HepG2 (cell line): ENCODE measurements around the gene STX10. TPM values are rescaled to one million over a fixed set of nuclear protein-coding genes. Genes with fewer than 3 reads are reported as not detected.

Experiments used
- GTF2F1 ChIP-seq: fragments of 150-350 bp; IDR thresholded peaks from 2 replicates; pipeline ENCODE4 v1.6.1; 2014; ENCODE audit warnings: low read length
- ISL2 ChIP-seq: sonication (generic); formaldehyde crosslinking; IDR thresholded peaks from 2 replicates; pipeline ENCODE4 v1.5.0; 2020; ENCODE audit warnings: missing genetic modification reagents
- NCOA5 ChIP-seq: sonication (generic); formaldehyde crosslinking; IDR thresholded peaks from 2 replicates; pipeline ENCODE4 v1.4.0; 2020; ENCODE audit warnings: missing genetic modification reagents
- NFIB ChIP-seq: sonication (generic); formaldehyde crosslinking; IDR thresholded peaks from 2 replicates; pipeline ENCODE4 v1.9.0; 2021; ENCODE audit warnings: missing genetic modification reagents, mild to moderate bottlenecking, borderline replicate concordance
- SMAD9 ChIP-seq: sonication (generic); formaldehyde crosslinking; IDR thresholded peaks from 2 replicates; pipeline ENCODE4 v1.5.1; 2020; ENCODE audit warnings: mild to moderate bottlenecking, missing genetic modification reagents
- THYN1 ChIP-seq: sonication (generic); formaldehyde crosslinking; IDR thresholded peaks from 2 replicates; pipeline ENCODE4 v1.8.1; 2023; ENCODE audit warnings: low read depth, mild to moderate bottlenecking, moderate library complexity, missing genetic modification reagents, borderline replicate concordance
- ZBTB1 ChIP-seq: sonication (generic); formaldehyde crosslinking; IDR thresholded peaks from 2 replicates; pipeline ENCODE4 v1.4.0; 2020; ENCODE audit warnings: missing genetic modification reagents, borderline replicate concordance
- ZFP62 ChIP-seq: sonication (generic); formaldehyde crosslinking; IDR thresholded peaks from 2 replicates; pipeline ENCODE4 v1.4.0; 2020; ENCODE audit warnings: missing genetic modification reagents
- ZMAT3 ChIP-seq: sonication (generic); formaldehyde crosslinking; conservative IDR thresholded peaks from 2 replicates; pipeline ENCODE4 v1.7.0; 2021; ENCODE audit warnings: missing genetic modification reagents
- ZNF562 ChIP-seq: sonication (generic); formaldehyde crosslinking; IDR thresholded peaks from 2 replicates; pipeline ENCODE4 v1.8.0; 2022; ENCODE audit warnings: missing genetic modification reagents, borderline replicate concordance
- ZNF879 ChIP-seq: sonication (generic); formaldehyde crosslinking; IDR thresholded peaks from 2 replicates; pipeline ENCODE4 v1.8.1; 2023; ENCODE audit warnings: missing genetic modification reagents
- ZSCAN30 ChIP-seq: sonication (generic); formaldehyde crosslinking; IDR thresholded peaks from 2 replicates; pipeline ENCODE4 v1.5.0; 2020; ENCODE audit warnings: mild to moderate bottlenecking, missing genetic modification reagents
- polyA plus RNA-seq, 8 experiments: library from polyadenylated mRNA; depleted of rRNA in 3 of 8; stranded (reverse) in 7 of 8; unstranded in 1 of 8; fragments of >200 nt; fragmentation: Illumina TruSeq in 4 of 8; extraction: Trizol in 4 of 8; gene quantifications; 2 replicates each; pipeline versions ENCODE4 v1.2.1 to v1.2.3, GENCODE V29; 2011 to 2016; ENCODE audit warnings: low read depth in 4 of 8, missing spikeins in 1 of 8, mixed read lengths in 1 of 8; ENCODE audit not compliant: insufficient read depth in 1 of 8
- total RNA-seq, 5 experiments: library from RNA; depleted of rRNA; stranded (reverse); fragments of >200 nt; fragmentation: Illumina TruSeq; extraction: Trizol; gene quantifications; 2 replicates each; pipeline ENCODE4 v1.2.3, GENCODE V29; 2016; ENCODE audit warnings: low read depth in 1 of 5
- TF ChIP-seq, protein P1 (sequence below): sonication (generic); formaldehyde crosslinking; IDR thresholded peaks from 2 replicates; pipeline ENCODE4 v1.5.1; 2020; ENCODE audit warnings: missing genetic modification reagents, mild to moderate bottlenecking, borderline replicate concordance
- TF ChIP-seq, protein P2 (sequence below): sonication (generic); formaldehyde crosslinking; IDR thresholded peaks from 2 replicates; pipeline ENCODE4 v1.4.0; 2020; ENCODE audit warnings: mild to moderate bottlenecking, missing genetic modification reagents, borderline replicate concordance
- TF ChIP-seq, protein P3 (sequence below): sonication (generic); formaldehyde crosslinking; conservative IDR thresholded peaks from 2 replicates; pipeline ENCODE4 v1.4.0; 2020; ENCODE audit warnings: missing genetic modification reagents
- TF ChIP-seq, protein P4 (sequence below): sonication (generic); formaldehyde crosslinking; IDR thresholded peaks from 2 replicates; pipeline ENCODE4 v1.4.0; 2020; ENCODE audit warnings: missing genetic modification reagents, borderline replicate concordance
- TF ChIP-seq, protein P5 (sequence below): sonication (generic); formaldehyde crosslinking; IDR thresholded peaks from 2 replicates; pipeline ENCODE4 v1.8.1; 2022; ENCODE audit warnings: low read depth, mild to moderate bottlenecking, missing genetic modification reagents

The STX10 gene
- total and polyA plus RNA-seq, 2 of the 13 experiments (the other 11 are each of a cell fraction or from before 2014, with no cell fraction given): 47.9 to 66.4 TPM

DNA sequence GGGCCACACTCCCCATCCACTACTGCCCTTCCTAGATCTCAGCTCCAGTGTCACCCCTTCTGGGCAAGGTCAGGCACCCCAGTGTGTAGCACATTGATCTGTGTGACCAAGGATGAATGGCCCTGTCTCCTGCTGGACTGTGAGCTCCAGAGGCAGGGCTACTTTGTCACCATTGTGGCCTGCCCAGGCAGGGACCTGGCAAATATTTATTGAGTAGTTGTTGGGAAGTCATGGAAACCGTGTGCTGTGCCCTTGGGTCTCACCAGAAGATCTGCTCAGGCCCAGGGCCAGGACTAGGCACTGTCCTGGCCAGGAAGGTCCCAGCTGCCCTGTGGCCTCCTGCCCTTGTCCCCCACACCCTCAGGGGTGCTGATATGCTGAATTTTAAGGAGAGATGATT is 21.6 kb downstream of the STX10 start (continued):
- TF ChIP-seq, protein P1, sequence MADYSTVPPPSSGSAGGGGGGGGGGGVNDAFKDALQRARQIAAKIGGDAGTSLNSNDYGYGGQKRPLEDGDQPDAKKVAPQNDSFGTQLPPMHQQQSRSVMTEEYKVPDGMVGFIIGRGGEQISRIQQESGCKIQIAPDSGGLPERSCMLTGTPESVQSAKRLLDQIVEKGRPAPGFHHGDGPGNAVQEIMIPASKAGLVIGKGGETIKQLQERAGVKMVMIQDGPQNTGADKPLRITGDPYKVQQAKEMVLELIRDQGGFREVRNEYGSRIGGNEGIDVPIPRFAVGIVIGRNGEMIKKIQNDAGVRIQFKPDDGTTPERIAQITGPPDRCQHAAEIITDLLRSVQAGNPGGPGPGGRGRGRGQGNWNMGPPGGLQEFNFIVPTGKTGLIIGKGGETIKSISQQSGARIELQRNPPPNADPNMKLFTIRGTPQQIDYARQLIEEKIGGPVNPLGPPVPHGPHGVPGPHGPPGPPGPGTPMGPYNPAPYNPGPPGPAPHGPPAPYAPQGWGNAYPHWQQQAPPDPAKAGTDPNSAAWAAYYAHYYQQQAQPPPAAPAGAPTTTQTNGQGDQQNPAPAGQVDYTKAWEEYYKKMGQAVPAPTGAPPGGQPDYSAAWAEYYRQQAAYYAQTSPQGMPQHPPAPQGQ: no peak
- TF ChIP-seq, protein P2, sequence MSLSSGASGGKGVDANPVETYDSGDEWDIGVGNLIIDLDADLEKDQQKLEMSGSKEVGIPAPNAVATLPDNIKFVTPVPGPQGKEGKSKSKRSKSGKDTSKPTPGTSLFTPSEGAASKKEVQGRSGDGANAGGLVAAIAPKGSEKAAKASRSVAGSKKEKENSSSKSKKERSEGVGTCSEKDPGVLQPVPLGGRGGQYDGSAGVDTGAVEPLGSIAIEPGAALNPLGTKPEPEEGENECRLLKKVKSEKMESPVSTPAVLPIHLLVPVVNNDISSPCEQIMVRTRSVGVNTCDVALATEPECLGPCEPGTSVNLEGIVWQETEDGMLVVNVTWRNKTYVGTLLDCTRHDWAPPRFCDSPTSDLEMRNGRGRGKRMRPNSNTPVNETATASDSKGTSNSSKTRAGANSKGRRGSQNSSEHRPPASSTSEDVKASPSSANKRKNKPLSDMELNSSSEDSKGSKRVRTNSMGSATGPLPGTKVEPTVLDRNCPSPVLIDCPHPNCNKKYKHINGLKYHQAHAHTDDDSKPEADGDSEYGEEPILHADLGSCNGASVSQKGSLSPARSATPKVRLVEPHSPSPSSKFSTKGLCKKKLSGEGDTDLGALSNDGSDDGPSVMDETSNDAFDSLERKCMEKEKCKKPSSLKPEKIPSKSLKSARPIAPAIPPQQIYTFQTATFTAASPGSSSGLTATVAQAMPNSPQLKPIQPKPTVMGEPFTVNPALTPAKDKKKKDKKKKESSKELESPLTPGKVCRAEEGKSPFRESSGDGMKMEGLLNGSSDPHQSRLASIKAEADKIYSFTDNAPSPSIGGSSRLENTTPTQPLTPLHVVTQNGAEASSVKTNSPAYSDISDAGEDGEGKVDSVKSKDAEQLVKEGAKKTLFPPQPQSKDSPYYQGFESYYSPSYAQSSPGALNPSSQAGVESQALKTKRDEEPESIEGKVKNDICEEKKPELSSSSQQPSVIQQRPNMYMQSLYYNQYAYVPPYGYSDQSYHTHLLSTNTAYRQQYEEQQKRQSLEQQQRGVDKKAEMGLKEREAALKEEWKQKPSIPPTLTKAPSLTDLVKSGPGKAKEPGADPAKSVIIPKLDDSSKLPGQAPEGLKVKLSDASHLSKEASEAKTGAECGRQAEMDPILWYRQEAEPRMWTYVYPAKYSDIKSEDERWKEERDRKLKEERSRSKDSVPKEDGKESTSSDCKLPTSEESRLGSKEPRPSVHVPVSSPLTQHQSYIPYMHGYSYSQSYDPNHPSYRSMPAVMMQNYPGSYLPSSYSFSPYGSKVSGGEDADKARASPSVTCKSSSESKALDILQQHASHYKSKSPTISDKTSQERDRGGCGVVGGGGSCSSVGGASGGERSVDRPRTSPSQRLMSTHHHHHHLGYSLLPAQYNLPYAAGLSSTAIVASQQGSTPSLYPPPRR (CRISPR knock-in tag): 0 out of 2 replicates have a peak, but pooled peaks have one; percentile 40
- TF ChIP-seq, protein P3, sequence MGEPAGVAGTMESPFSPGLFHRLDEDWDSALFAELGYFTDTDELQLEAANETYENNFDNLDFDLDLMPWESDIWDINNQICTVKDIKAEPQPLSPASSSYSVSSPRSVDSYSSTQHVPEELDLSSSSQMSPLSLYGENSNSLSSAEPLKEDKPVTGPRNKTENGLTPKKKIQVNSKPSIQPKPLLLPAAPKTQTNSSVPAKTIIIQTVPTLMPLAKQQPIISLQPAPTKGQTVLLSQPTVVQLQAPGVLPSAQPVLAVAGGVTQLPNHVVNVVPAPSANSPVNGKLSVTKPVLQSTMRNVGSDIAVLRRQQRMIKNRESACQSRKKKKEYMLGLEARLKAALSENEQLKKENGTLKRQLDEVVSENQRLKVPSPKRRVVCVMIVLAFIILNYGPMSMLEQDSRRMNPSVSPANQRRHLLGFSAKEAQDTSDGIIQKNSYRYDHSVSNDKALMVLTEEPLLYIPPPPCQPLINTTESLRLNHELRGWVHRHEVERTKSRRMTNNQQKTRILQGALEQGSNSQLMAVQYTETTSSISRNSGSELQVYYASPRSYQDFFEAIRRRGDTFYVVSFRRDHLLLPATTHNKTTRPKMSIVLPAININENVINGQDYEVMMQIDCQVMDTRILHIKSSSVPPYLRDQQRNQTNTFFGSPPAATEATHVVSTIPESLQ (CRISPR knock-in tag): no peak
- TF ChIP-seq ZFP62 (no peak), ZMAT3 (CRISPR knock-in tag) (no peak), ZBTB1 (no peak), THYN1 (CRISPR knock-in tag) (no peak), SMAD9 (CRISPR knock-in tag) (no peak), ISL2 (CRISPR knock-in tag) (no peak), ZNF562 (CRISPR knock-in tag) (no peak), ZSCAN30 (CRISPR knock-in tag) (no peak), ZNF879 (CRISPR knock-in tag) (no peak), NCOA5 (CRISPR knock-in tag) (no peak), NFIB (CRISPR knock-in tag) (no peak), GTF2F1 (no peak)
- TF ChIP-seq, protein P4, sequence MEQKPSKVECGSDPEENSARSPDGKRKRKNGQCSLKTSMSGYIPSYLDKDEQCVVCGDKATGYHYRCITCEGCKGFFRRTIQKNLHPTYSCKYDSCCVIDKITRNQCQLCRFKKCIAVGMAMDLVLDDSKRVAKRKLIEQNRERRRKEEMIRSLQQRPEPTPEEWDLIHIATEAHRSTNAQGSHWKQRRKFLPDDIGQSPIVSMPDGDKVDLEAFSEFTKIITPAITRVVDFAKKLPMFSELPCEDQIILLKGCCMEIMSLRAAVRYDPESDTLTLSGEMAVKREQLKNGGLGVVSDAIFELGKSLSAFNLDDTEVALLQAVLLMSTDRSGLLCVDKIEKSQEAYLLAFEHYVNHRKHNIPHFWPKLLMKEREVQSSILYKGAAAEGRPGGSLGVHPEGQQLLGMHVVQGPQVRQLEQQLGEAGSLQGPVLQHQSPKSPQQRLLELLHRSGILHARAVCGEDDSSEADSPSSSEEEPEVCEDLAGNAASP: peak; percentile 70; the same call in 1 of the 2 replicates
- TF ChIP-seq, protein P5, sequence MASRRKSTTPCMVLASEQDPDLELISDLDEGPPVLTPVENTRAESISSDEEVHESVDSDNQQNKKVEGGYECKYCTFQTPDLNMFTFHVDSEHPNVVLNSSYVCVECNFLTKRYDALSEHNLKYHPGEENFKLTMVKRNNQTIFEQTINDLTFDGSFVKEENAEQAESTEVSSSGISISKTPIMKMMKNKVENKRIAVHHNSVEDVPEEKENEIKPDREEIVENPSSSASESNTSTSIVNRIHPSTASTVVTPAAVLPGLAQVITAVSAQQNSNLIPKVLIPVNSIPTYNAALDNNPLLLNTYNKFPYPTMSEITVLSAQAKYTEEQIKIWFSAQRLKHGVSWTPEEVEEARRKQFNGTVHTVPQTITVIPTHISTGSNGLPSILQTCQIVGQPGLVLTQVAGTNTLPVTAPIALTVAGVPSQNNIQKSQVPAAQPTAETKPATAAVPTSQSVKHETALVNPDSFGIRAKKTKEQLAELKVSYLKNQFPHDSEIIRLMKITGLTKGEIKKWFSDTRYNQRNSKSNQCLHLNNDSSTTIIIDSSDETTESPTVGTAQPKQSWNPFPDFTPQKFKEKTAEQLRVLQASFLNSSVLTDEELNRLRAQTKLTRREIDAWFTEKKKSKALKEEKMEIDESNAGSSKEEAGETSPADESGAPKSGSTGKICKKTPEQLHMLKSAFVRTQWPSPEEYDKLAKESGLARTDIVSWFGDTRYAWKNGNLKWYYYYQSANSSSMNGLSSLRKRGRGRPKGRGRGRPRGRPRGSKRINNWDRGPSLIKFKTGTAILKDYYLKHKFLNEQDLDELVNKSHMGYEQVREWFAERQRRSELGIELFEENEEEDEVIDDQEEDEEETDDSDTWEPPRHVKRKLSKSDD (CRISPR knock-in tag): no peak
